H1 (cell line): ENCODE measurements around the gene HSDL2.

ENCODE experiments used
- CEBPB ChIP-seq: IDR thresholded peaks from 2 replicates; pipeline ENCODE4 v1.6.1; 2012; ENCODE audit warnings: low read depth, low read length
- CTCF ChIP-seq, 3 experiments: IDR thresholded peaks; 1 replicate in 2 of 3; 2 replicates in 1 of 3; pipeline versions ENCODE4 v1.5.1 to v1.6.1; 2011; ENCODE audit warnings: low read length in 3 of 3, mild to moderate bottlenecking in 3 of 3, inconsistent platforms in 2 of 3, low read depth in 1 of 3, moderate library complexity in 1 of 3; ENCODE audit not compliant: insufficient read depth in 1 of 3; ENCODE audit errors: control extremely low read depth in 1 of 3
- EZH2 ChIP-seq: fragments of 200-600 bp; sonication (generic); IDR thresholded peaks from 2 replicates; pipeline ENCODE4 v1.7.1; 2012; ENCODE audit warnings: low read depth, mild to moderate bottlenecking, moderate library complexity, low read length, inconsistent platforms; ENCODE audit not compliant: severe bottlenecking
- POLR2A ChIP-seq, 2 experiments: IDR thresholded peaks; 1 replicate in 1 of 2; 2 replicates in 1 of 2; pipeline ENCODE4 v1.6.1; 2011; ENCODE audit warnings: low read depth in 2 of 2, low read length in 2 of 2, mild to moderate bottlenecking in 2 of 2; ENCODE audit errors: control extremely low read depth in 1 of 2
- RFX5 ChIP-seq: IDR thresholded peaks from 2 replicates; pipeline ENCODE4 v1.6.1; 2011; ENCODE audit warnings: low read depth, low read length, improper control_type of control experiment, borderline replicate concordance

DNA sequence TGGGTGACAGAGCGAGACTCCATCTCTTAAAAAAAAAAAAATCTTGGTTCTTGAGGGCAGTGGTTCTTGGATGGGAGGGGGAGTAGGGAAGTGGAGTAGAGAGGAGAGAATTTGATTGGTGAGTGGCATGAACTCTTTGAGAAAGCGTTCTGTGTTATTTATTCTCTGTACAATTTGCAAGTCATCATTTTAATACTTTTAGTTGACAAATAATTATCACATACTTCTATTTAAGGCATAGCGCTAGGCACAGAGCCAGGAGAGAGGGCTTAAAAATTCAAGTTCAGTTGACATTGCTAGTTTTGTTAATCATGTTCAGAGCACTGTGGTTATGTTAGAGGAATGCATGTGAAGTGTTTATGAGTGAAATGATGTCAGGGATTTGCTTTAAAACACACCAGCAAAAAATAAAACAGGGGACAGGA is 24.6 kb downstream of the HSDL2 start:
- TF ChIP-seq CTCF (IDR thresholded peaks at IDR 0.05; ENCODE audit: control extremely low read depth in 1 of 3, insufficient read depth in 1 of 3, low read depth in 1 of 3, low read length in 3 of 3), result no peak
- TF ChIP-seq RFX5, result no peak
- TF ChIP-seq CEBPB, result no peak
- TF ChIP-seq POLR2A (IDR thresholded peaks at IDR 0.05; ENCODE audit: control extremely low read depth in 1 of 2, low read depth in 2 of 2, low read length in 2 of 2), result no peak
- no peak for TF ChIP-seq EZH2
